ENCODE data around the gene SMIM41. TPM values are rescaled to one million over a fixed set of nuclear protein-coding genes. Genes with fewer than 3 reads are reported as not detected.

The SMIM41 gene
- total RNA-seq = 4.5 and 4.8 TPM in 2 replicates

DNA sequence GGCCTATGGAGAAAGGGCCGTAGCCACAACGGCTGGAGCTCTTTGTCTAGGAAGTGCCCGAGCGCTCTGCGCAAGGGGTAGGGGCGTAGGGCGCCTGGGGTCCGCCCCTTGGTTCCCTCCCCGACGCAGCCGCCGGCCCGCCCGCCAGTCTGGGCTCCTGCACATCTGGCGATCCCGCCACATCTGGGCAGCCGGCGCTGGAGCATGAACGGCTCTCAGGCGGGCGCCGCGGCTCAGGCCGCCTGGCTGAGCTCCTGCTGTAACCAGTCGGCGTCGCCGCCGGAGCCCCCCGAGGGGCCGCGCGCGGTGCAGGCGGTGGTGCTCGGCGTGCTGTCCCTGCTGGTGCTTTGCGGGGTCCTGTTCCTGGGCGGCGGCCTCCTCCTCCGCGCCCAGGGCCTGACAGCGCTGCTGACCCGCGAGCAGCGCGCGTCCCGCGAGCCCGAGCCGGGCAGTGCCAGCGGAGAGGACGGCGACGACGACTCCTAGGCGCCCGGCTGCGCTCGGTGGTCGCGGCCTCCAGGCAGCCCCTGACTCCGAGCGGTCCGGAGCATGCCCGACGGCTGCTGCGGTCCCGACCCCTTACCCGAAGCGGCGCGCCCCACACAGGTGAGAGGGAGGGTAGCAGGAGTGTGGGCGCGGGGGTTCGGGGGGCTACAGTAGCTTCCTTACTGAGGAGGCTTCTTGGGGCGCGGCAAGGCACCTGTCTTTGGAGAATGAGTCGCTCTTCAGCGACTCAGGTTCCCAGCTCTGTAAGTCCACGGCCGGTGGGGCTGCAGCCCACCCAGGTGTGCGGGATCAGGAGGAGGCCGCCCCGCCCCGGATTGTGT is at the start of gene SMIM41:
Gene SMIM41 (plus strand): TSS at position 129 of the 827 bp plus-strand sequence. CDS start 76 bp downstream, at position 205.

DNA sequence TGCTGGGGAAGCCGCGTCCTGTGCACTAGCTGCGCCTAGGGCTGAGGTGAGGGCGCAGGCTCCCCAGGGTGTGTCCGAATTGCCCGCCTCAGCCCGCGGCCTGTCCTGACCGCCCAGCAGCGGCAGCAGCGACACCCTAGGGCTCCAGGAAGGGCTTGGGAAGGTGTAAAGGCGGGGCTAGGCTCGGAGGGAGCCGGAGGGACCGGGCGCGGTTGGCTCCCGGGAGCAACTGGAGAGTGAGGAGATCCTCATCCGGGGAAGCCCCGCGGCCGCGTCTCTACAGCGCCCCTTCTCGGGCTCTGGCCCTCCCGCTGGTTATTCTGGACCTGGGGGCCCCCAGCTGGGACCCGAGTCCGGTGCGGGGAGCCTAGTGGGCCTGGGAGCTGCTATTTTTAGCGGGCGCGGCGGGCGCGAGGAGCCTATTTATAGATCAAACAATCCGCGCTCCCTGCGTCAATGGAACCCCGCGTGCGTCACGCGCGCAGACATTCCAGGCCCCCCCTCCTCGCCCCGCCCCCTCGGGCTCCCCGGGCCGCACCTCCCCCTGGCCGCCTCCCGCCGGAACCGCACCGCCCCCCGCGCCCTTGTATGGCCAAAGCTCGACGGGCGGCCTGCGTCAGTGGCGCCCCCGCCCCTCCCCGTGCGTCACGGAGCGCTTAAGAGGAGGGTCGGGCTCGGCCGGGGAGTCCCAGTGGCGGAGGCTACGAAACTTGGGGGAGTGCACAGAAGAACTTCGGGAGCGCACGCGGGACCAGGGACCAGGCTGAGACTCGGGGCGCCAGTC is 28.6 kb upstream of the SMIM41 start, which contains the start of gene NR4A1:
Gene NR4A1 (plus strand): TSS at position 685 of the 784 bp plus-strand sequence. CDS start 2,887 bp downstream, outside the sequence.

DNA sequence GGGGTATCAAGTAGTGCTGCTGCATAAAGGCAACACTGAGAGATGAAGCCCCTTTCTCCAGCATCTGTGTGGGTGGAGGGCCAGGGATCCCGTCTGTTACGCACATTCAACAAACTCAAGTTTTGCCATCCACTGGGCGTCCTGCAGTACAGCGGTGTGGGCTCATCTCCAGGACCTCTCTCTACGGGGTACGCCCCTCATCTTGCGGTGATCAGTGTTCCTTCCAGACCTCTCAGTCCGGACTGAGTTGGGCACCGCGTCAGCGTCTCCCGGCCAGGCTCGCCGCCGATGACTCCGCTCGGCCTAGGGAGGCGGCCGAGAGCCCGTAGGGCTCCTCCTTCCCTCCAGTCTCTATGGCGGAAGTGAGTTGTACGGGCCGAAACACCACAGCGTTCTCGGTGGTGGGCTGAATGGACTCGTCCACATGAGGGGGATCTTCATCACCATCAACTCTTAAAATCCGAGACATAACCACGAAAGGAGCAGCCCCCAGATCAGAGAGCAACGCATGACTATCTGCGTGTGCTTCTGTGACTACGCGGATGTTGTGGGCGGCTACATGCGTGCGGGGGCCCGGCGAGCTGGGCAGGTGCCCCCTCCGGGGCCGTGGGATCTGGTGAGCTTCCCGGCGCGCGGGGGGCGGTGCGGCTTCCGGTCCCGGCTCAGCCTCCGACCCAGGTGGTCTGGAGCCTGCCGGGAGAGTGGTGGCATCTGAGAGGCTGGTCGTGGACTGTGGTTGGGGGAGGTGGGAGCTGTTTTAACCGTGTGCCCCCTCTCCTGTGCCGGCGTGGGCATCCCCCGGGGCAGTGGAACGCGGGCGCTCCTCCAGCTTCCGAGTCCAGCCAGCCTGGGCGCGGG is 9.9 kb upstream of the SMIM41 start, which contains the start of gene ATG101:
Gene ATG101 (plus strand): TSS at position 652 of the 858 bp plus-strand sequence. CDS start 3,673 bp downstream, outside the sequence.

Other genes starting within 250 kb of the SMIM41 start
- gene FIGNL2, start 231.0 kb upstream of the SMIM41 start, total RNA-seq = 0.29 and 0.50 TPM in 2 replicates
- gene ANKRD33, start 191.6 kb upstream of the SMIM41 start, total RNA-seq = 0.15 and 0.33 TPM in 2 replicates
- 148 and 164 TPM in 2 replicates for gene ACVRL1, start 172.2 kb upstream of the SMIM41 start, total RNA-seq
- 13.1 and 17.4 TPM in 2 replicates for gene ACVR1B, start 128.0 kb upstream of the SMIM41 start, total RNA-seq
- gene TAMALIN, start 72.8 kb upstream of the SMIM41 start, total RNA-seq = 15.9 and 19.8 TPM in 2 replicates
- gene NR4A1, start 28.3 kb upstream of the SMIM41 start, total RNA-seq = 2.6 and 4.3 TPM in 2 replicates
- 57.6 and 74.9 TPM in 2 replicates for gene ATG101, start 9.7 kb upstream of the SMIM41 start, total RNA-seq
- gene KRT80, start 112.3 kb downstream of the SMIM41 start, total RNA-seq = 0.44 TPM in 1 of 2 replicates, not detected in the other
- gene KRT7, start 153.5 kb downstream of the SMIM41 start, total RNA-seq = 7.8 and 8.7 TPM in 2 replicates
- gene KRT86, start 194.9 kb downstream of the SMIM41 start, total RNA-seq = not detected in 2 replicates
- 0.15 TPM in 1 of 2 replicates, not detected in the other for gene KRT81, start 211.8 kb downstream of the SMIM41 start, total RNA-seq
- not detected in 2 replicates for gene KRT83, start 241.7 kb downstream of the SMIM41 start, total RNA-seq

Data from smooth muscle cell of trachea (primary cell).